Activated CD8-positive, alpha-beta memory T cell treated with anti-CD3 and anti-CD28 coated beads for 36 hours (primary cell): ENCODE measurements around the gene TBC1D2B. TPM values are rescaled to one million over a fixed set of nuclear protein-coding genes. Genes with fewer than 3 reads are reported as not detected.

Experiments
- CTCF ChIA-PET: fragments of 350-600 bp; sonication (Branson Sonifier 250); formaldehyde crosslinking; loops from one replicate; lab custom pipeline; 2021; ENCODE audit warnings: antibody characterized with exemption; lab: Charles Lee
- POLR2A ChIA-PET: fragments of 350-600 bp; sonication (Branson Sonifier 250); formaldehyde crosslinking; loops from one replicate; lab custom pipeline; 2021; ENCODE audit warnings: antibody characterized with exemption; lab: Charles Lee
- total RNA-seq, 2 experiments: library from RNA; stranded (reverse); gene quantifications; one replicate each; pipeline ENCODE4 v1.2.3, GENCODE V29; 2021

TBC1D2B gene
- total RNA-seq, 2 experiments from 2014 or later, result 43.0 to 45.3 TPM

GRCh38 chr15:78033864-78034263, 43.6 kb downstream of the TBC1D2B start:
- ChIA-PET POLR2A (interaction anchor here (2.8 to 3.2 kb wide), 2 partner anchors 16 to 35 kb away, joined by 17 to 21 read pairs; no protein-coding TSS in a partner anchor), CTCF (interaction anchor here (0.6 to 2.9 kb wide), 8 partner anchors 11 to 74 kb away, joined by 4 to 28 read pairs (median 6); no protein-coding TSS in a partner anchor)

GRCh38 chr15:78032671-78033070, 44.8 kb downstream of the TBC1D2B start:
- ChIA-PET POLR2A (no interaction called here), CTCF (interaction anchor here (0.8 to 1.5 kb wide), 4 partner anchors 36 to 1101 kb away, joined by 3 to 5 read pairs (median 4); partner anchors contain the start of genes RCN2 and TBC1D2B)

GRCh38 chr15:78024883-78025282, 52.6 kb downstream of the TBC1D2B start:
- POLR2A ChIA-PET, result no interaction called here
- CTCF ChIA-PET, result no interaction called here

GRCh38 chr15:78024519-78024870, 53.0 kb downstream of the TBC1D2B start:
- ChIA-PET CTCF (interaction anchor here (1.7 kb wide), 1 partner anchor 88 kb away, joined by 6 read pairs; no protein-coding TSS in a partner anchor), POLR2A (no interaction called here)

- POLR2A ChIA-PET, result no interaction called here
- CTCF ChIA-PET, result interaction anchor here (0.7 to 1.7 kb wide), 3 partner anchors 27 to 89 kb away, joined by 3 to 6 read pairs (median 3); no protein-coding TSS in a partner anchor
These were observed 53.5 kb downstream of the TBC1D2B start for GRCh38 chr15:78023865-78024518.

- ChIA-PET POLR2A (no interaction called here), CTCF (interaction anchor here (0.6 to 1.7 kb wide), 4 partner anchors 28 to 457 kb away, joined by 3 to 6 read pairs (median 3); no protein-coding TSS in a partner anchor)
These were observed 54.3 kb downstream of the TBC1D2B start for GRCh38 chr15:78023081-78023665.

- ChIA-PET CTCF (no interaction called here), POLR2A (no interaction called here)
These were observed 55.8 kb downstream of the TBC1D2B start for GRCh38 chr15:78021761-78022160.

- ChIA-PET POLR2A (interaction anchor here (0.7 kb wide), 1 partner anchor 524 kb away, joined by 4 read pairs; no protein-coding TSS in a partner anchor), CTCF (interaction anchor here (1.0 to 1.6 kb wide), 2 partner anchors 14 to 88 kb away, joined by 4 to 7 read pairs; no protein-coding TSS in a partner anchor)
These were observed 57.5 kb downstream of the TBC1D2B start for GRCh38 chr15:78020007-78020406.

GRCh38 chr15:78018946-78019644, 58.4 kb downstream of the TBC1D2B start:
- CTCF ChIA-PET, result interaction anchor here (1.0 to 1.6 kb wide), 3 partner anchors 15 to 89 kb away, joined by 3 to 7 read pairs (median 4); no protein-coding TSS in a partner anchor
- POLR2A ChIA-PET, result interaction anchor here (0.9 kb wide), 1 partner anchor 17 kb away, joined by 4 read pairs; no protein-coding TSS in a partner anchor

- POLR2A ChIA-PET, result interaction anchor here (0.9 kb wide), 1 partner anchor 17 kb away, joined by 4 read pairs; no protein-coding TSS in a partner anchor
These were observed 59.1 kb downstream of the TBC1D2B start for GRCh38 chr15:78018445-78018844.

GRCh38 chr15:78016860-78017259, 60.7 kb downstream of the TBC1D2B start:
- ChIA-PET POLR2A (interaction anchor here (1.0 kb wide), 1 partner anchor 18 kb away, joined by 3 read pairs; no protein-coding TSS in a partner anchor), CTCF (interaction anchor here (0.8 kb wide), 1 partner anchor 10 kb away, joined by 3 read pairs; no protein-coding TSS in a partner anchor)

More at GRCh38 chr15:78018445-78018844, 59.1 kb downstream of the TBC1D2B start:
- CTCF ChIA-PET, result interaction anchor here (1.2 to 1.6 kb wide), 2 partner anchors 58 to 90 kb away, joined by 3 to 7 read pairs; no protein-coding TSS in a partner anchor

GRCh38 chr15:78012643-78013077, 64.9 kb downstream of the TBC1D2B start:
- CTCF ChIA-PET, result no interaction called here
- POLR2A ChIA-PET, result interaction anchor here (0.5 kb wide), 1 partner anchor 10 kb away, joined by 4 read pairs; no protein-coding TSS in a partner anchor

GRCh38 chr15:78010067-78010466, 67.4 kb downstream of the TBC1D2B start:
- POLR2A ChIA-PET, result interaction anchor here (0.7 kb wide), 1 partner anchor 49 kb away, joined by 3 read pairs; no protein-coding TSS in a partner anchor
- CTCF ChIA-PET, result interaction anchor here (1.4 kb wide), 1 partner anchor 99 kb away, joined by 6 read pairs; no protein-coding TSS in a partner anchor

GRCh38 chr15:78007964-78008886, 69.3 kb downstream of the TBC1D2B start:
- ChIA-PET CTCF (no interaction called here), POLR2A (no interaction called here)

GRCh38 chr15:78007211-78007931, 70.1 kb downstream of the TBC1D2B start:
- CTCF ChIA-PET, result interaction anchor here (0.5 to 1.8 kb wide), 2 partner anchors 101 to 177 kb away, joined by 3 to 9 read pairs; no protein-coding TSS in a partner anchor

GRCh38 chr15:78006567-78007205, 70.8 kb downstream of the TBC1D2B start:
- CTCF ChIA-PET, result interaction anchor here (0.5 to 1.8 kb wide), 3 partner anchors 41 to 102 kb away, joined by 3 to 9 read pairs (median 3); no protein-coding TSS in a partner anchor
- POLR2A ChIA-PET, result no interaction called here

More at GRCh38 chr15:78007211-78007931, 70.1 kb downstream of the TBC1D2B start:
- POLR2A ChIA-PET, result no interaction called here
